ENCODE results near the gene KIRREL1. TPM values are rescaled to one million over a fixed set of nuclear protein-coding genes. Genes with fewer than 3 reads are reported as not detected.

KIRREL1 gene
- total RNA-seq, 3 donors from 2014 or later: 3.4 to 29.5 (median 13.5) TPM

- intact Hi-C loops (cut with DNase I, micrococcal nuclease): no loop called here
- H3K36me3 ChIP-seq (ENCODE audit: low read depth): no peaks in the 10 kb centered on the region
- TF ChIP-seq, protein P1, sequence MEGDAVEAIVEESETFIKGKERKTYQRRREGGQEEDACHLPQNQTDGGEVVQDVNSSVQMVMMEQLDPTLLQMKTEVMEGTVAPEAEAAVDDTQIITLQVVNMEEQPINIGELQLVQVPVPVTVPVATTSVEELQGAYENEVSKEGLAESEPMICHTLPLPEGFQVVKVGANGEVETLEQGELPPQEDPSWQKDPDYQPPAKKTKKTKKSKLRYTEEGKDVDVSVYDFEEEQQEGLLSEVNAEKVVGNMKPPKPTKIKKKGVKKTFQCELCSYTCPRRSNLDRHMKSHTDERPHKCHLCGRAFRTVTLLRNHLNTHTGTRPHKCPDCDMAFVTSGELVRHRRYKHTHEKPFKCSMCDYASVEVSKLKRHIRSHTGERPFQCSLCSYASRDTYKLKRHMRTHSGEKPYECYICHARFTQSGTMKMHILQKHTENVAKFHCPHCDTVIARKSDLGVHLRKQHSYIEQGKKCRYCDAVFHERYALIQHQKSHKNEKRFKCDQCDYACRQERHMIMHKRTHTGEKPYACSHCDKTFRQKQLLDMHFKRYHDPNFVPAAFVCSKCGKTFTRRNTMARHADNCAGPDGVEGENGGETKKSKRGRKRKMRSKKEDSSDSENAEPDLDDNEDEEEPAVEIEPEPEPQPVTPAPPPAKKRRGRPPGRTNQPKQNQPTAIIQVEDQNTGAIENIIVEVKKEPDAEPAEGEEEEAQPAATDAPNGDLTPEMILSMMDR (IDR thresholded peaks at IDR 0.05): no peak
- ATAC-seq (no peak), DNase-seq (no peak)
- H3K9me3 ChIP-seq: no peaks in the 10 kb centered on the region
- no peaks in the 10 kb centered on the region for H3K4me1 ChIP-seq (ENCODE audit: low read depth)
- no peak overlapping the region for H3K4me3 ChIP-seq
Measured at GRCh38 chr1:158054721-158055120, 61.3 kb downstream of the KIRREL1 start.

DNA sequence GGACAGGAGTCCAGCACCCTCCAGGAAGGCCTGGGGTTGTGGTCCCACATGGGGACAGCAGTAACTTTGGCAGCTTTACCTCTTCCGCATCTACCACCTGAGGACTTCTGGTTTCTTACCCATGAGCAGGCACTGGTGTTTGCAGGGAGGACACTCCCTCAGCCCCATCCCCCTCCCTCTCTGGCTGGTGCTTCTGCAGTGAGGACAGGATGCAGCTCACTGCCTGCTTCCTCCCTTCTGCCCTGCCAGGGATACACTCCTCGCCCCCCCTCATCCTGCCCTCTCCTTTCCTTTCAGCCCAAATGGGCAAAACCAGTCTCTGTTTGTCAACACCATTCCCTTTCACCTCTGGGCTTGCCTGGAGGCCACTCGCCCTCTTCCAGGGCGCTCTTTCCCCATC lies 62.4 kb downstream of the KIRREL1 start:
- ATAC-seq (no peak), DNase-seq (no peak)
- intact Hi-C loops (cut with DNase I, micrococcal nuclease): no loop called here
- Histone ChIP-seq H3K36me3 (ENCODE audit: low read depth) (no peaks in the 10 kb centered on the region), H3K4me1 (ENCODE audit: low read depth) (no peaks in the 10 kb centered on the region), H3K9me3 (no peaks in the 10 kb centered on the region), H3K4me3 (no peak overlapping the region)
- TF ChIP-seq, protein P1 (IDR thresholded peaks at IDR 0.05): no peak

DNA sequence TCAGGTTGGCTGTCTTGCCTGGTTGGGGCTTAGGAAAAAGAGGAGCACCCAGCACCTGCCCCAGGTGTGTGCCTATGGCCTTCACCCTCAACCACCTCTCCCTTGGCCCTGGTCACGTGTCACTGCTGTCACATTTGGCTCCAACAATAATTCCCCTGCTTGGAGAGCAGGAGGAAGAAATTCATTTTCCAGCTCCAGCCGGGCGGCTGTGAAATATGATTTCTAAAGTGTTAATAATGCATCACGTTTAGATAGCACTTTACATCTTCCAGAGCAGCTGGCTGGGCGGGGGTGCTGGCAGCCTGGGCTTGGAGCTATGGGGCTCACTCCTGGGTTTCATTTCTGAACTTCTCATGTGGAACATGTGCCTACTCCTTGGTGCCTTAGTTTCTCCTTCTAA lies 63.1 kb downstream of the KIRREL1 start:
- H3K4me3 ChIP-seq: no peak overlapping the region
- intact Hi-C loops (cut with DNase I, micrococcal nuclease): no loop called here
- ATAC-seq: no peak
- DNase-seq: no peak
- TF ChIP-seq, protein P1 (IDR thresholded peaks at IDR 0.05): no peak
- H3K4me1 ChIP-seq (ENCODE audit: low read depth): no peaks in the 10 kb centered on the region
- H3K36me3 ChIP-seq (ENCODE audit: low read depth): no peaks in the 10 kb centered on the region
- no peaks in the 10 kb centered on the region for H3K9me3 ChIP-seq

DNA sequence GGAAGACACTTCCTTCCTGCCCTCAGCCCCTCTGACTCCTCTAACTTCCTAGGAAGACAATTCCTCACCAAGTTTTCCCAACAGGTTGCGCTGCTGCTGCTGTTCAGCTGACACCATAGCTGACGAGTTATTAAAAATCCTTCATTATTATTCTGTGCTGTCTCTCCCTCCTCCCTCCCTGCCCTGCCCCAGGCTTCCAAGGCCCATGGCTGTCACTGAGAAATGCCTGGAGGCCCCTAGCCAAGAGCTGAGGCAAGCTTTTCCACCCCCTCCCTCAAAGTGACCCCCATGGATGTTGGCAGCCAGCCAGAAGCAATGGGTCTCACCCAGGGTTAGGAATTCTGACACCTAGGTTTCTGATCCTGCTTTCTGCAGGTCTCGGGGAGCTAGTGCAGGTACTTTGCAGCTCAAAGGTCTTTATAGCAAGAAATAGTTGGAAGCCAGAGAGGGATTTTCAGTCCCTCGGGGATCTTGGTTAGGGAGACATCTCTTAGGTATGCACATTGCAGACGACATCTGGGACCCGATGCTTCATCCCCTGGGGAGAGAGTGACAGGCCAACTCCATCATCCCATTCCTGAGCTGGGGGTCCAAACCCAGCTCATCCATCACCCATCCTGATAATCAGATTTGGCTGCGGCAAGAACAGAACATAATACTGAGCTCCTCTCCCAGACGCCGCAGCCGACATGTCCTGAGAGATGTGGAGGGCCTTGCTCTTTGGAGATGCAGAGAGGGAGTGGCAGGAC lies 65.0 kb downstream of the KIRREL1 start:
- Histone ChIP-seq H3K36me3 (ENCODE audit: low read depth) (no peaks in the 10 kb centered on the region), H3K9me3 (no peaks in the 10 kb centered on the region), H3K4me1 (ENCODE audit: low read depth) (no peaks in the 10 kb centered on the region), H3K4me3 (no peak overlapping the region)
- DNase-seq (no peak), ATAC-seq (no peak)
- TF ChIP-seq, protein P1 (IDR thresholded peaks at IDR 0.05): no peak
- intact Hi-C loops (cut with DNase I, micrococcal nuclease): no loop called here

- TF ChIP-seq, protein P1 (IDR thresholded peaks at IDR 0.05): no peak
- Histone ChIP-seq H3K4me3 (no peak overlapping the region), H3K36me3 (ENCODE audit: low read depth) (no peaks in the 10 kb centered on the region), H3K9me3 (no peaks in the 10 kb centered on the region), H3K4me1 (ENCODE audit: low read depth) (no peaks in the 10 kb centered on the region)
- ATAC-seq (no peak), DNase-seq (no peak)
- intact Hi-C loops (cut with DNase I, micrococcal nuclease): no loop called here
Measured at GRCh38 chr1:158059984-158060383, 66.5 kb downstream of the KIRREL1 start.

All from mucosa of descending colon (tissue), 3 donors.